H9 (cell line): ENCODE measurements around the gene SPOCK3. TPM values are rescaled to one million over a fixed set of nuclear protein-coding genes. Genes with fewer than 3 reads are reported as not detected.

ENCODE experiments used
- DNase-seq: peaks from one replicate; pipeline ENCODE4 v3.0.0-alpha.2; 2017
- H2AFZ ChIP-seq: one replicate; pipeline ENCODE4 v1.6.1; 2013; ENCODE audit warnings: mild to moderate bottlenecking, low read length, control low read depth, moderate library complexity
- H2AK5ac ChIP-seq: 2 replicates; pipeline ENCODE4 v1.6.1; 2013; ENCODE audit warnings: low read length, control low read depth, mixed read lengths; ENCODE audit not compliant: insufficient read length
- H2BK120ac ChIP-seq: one replicate; pipeline ENCODE4 v1.6.1; 2013; ENCODE audit warnings: low read depth, mild to moderate bottlenecking, low read length, control low read depth, inconsistent platforms; ENCODE audit not compliant: poor library complexity, severe bottlenecking
- H2BK12ac ChIP-seq: 2 replicates; pipeline ENCODE4 v1.6.1; 2013; ENCODE audit warnings: low read length, control low read depth, mixed read lengths, low read depth; ENCODE audit not compliant: insufficient read length
- H2BK15ac ChIP-seq: 2 replicates; pipeline ENCODE4 v1.6.1; 2013; ENCODE audit warnings: low read depth, low read length, control low read depth
- H2BK20ac ChIP-seq: one replicate; pipeline ENCODE4 v1.6.1; 2013; ENCODE audit warnings: low read depth, mild to moderate bottlenecking, low read length, control low read depth, inconsistent platforms; ENCODE audit not compliant: poor library complexity, severe bottlenecking
- H2BK5ac ChIP-seq: 2 replicates; pipeline ENCODE4 v1.6.1; 2013; ENCODE audit warnings: low read length, control low read depth, mixed read lengths; ENCODE audit not compliant: insufficient read length
- H3K14ac ChIP-seq: 2 replicates; pipeline ENCODE4 v1.6.1; 2013; ENCODE audit warnings: low read length, control low read depth; ENCODE audit not compliant: insufficient read depth
- H3K18ac ChIP-seq: 2 replicates; pipeline ENCODE4 v1.6.1; 2013; ENCODE audit warnings: low read depth, mild to moderate bottlenecking, mixed read lengths, low read length, control low read depth; ENCODE audit not compliant: insufficient read length
- H3K23ac ChIP-seq: 2 replicates; pipeline ENCODE4 v1.6.1; 2013; ENCODE audit warnings: low read length, control low read depth, mixed read lengths, low read depth; ENCODE audit not compliant: insufficient read length
- H3K23me2 ChIP-seq: 2 replicates; pipeline ENCODE4 v1.6.1; 2013; ENCODE audit warnings: low read depth, mild to moderate bottlenecking, mixed read lengths, low read length, control low read depth; ENCODE audit not compliant: insufficient read length, poor library complexity, severe bottlenecking
- H3K27ac ChIP-seq: 2 replicates; pipeline ENCODE4 v1.5.1; 2013; ENCODE audit warnings: low read length, control low read depth, mixed read lengths, low read depth; ENCODE audit not compliant: insufficient read length
- H3K27me3 ChIP-seq: 2 replicates; pipeline ENCODE4 v1.6.1; 2013; ENCODE audit warnings: low read length, control low read depth, inconsistent platforms; ENCODE audit not compliant: insufficient read depth
- H3K4ac ChIP-seq: 2 replicates; pipeline ENCODE4 v1.6.1; 2013; ENCODE audit warnings: low read depth, mild to moderate bottlenecking, control low read depth, inconsistent platforms, low read length, moderate library complexity
- H3K4me1 ChIP-seq: 2 replicates; pipeline ENCODE4 v1.6.1; 2013; ENCODE audit warnings: low read length, control low read depth, inconsistent platforms; ENCODE audit not compliant: insufficient read depth
- H3K4me2 ChIP-seq: 2 replicates; pipeline ENCODE4 v1.6.1; 2013; ENCODE audit warnings: low read length, control low read depth, mixed read lengths; ENCODE audit not compliant: insufficient read length, insufficient read depth
- H3K56ac ChIP-seq: 2 replicates; pipeline ENCODE4 v1.6.1; 2013; ENCODE audit warnings: low read depth, mild to moderate bottlenecking, mixed read lengths, low read length, control low read depth; ENCODE audit not compliant: insufficient read length
- H3K79me1 ChIP-seq: 2 replicates; pipeline ENCODE4 v1.6.1; 2013; ENCODE audit warnings: low read depth, mild to moderate bottlenecking, moderate library complexity, low read length, control low read depth, inconsistent platforms; ENCODE audit not compliant: insufficient read depth, poor library complexity, severe bottlenecking
- H3K79me2 ChIP-seq: 2 replicates; pipeline ENCODE4 v1.6.1; 2013; ENCODE audit warnings: low read length, control low read depth, inconsistent platforms; ENCODE audit not compliant: insufficient read depth
- H3K9ac ChIP-seq: 2 replicates; pipeline ENCODE4 v1.6.1; 2013; ENCODE audit warnings: low read length, control low read depth, mixed read lengths; ENCODE audit not compliant: insufficient read length; ENCODE audit errors: extremely low read depth
- H3K9me3 ChIP-seq: one replicate; pipeline ENCODE4 v1.6.1; 2013; ENCODE audit warnings: low read depth, low read length, inconsistent platforms; ENCODE audit not compliant: control insufficient read depth
- H3T11ph ChIP-seq: one replicate; pipeline ENCODE4 v1.6.1; 2013; ENCODE audit warnings: mild to moderate bottlenecking, low read length, control low read depth, inconsistent platforms
- H4K20me1 ChIP-seq: one replicate; pipeline ENCODE4 v1.6.1; 2013; ENCODE audit not compliant: control insufficient read depth, insufficient read length, insufficient read depth
- H4K5ac ChIP-seq: 2 replicates; pipeline ENCODE4 v1.6.1; 2013; ENCODE audit warnings: low read depth, mild to moderate bottlenecking, mixed read lengths, low read length, control low read depth; ENCODE audit not compliant: insufficient read length
- H4K8ac ChIP-seq: replicated peaks from 2 replicates; pipeline ENCODE4 v1.6.1; 2013; ENCODE audit warnings: low read length, control low read depth, mixed read lengths, low read depth; ENCODE audit not compliant: insufficient read length
- H4K91ac ChIP-seq: 2 replicates; pipeline ENCODE4 v1.6.1; 2013; ENCODE audit warnings: low read depth, mild to moderate bottlenecking, moderate library complexity, mixed read lengths, low read length, control low read depth; ENCODE audit not compliant: insufficient read length
- H3K27ac Mint-ChIP-seq, 3 experiments: 2 replicates in 2 of 3; 3 replicates in 1 of 3; pipeline ENCODE4 v1.8.0; 2020 to 2021; ENCODE audit warnings: mixed read lengths in 3 of 3, mild to moderate bottlenecking in 1 of 3, moderate library complexity in 1 of 3
- H3K27me3 Mint-ChIP-seq: 2 replicates; pipeline ENCODE4 v1.8.0; 2021; ENCODE audit warnings: low read depth, mild to moderate bottlenecking, moderate library complexity, mixed read lengths
- H3K36me3 Mint-ChIP-seq, 3 experiments: 2 replicates in 2 of 3; 3 replicates in 1 of 3; pipeline ENCODE4 v1.8.0; 2020 to 2021; ENCODE audit warnings: low read depth in 3 of 3, mixed read lengths in 3 of 3; ENCODE audit not compliant: insufficient read depth in 1 of 3
- H3K4me1 Mint-ChIP-seq, 2 experiments: 2 replicates each; pipeline ENCODE4 v1.8.0; 2020; ENCODE audit warnings: mixed read lengths in 2 of 2
- H3K4me3 Mint-ChIP-seq, 2 experiments: 2 replicates in 1 of 2; 3 replicates in 1 of 2; pipeline ENCODE4 v1.8.0; 2020 to 2021; ENCODE audit warnings: mild to moderate bottlenecking in 2 of 2, mixed read lengths in 2 of 2, moderate library complexity in 1 of 2
- H3K9me3 Mint-ChIP-seq, 2 experiments: 2 replicates in 1 of 2; 3 replicates in 1 of 2; pipeline ENCODE4 v1.8.0; 2020; ENCODE audit warnings: mild to moderate bottlenecking in 2 of 2, mixed read lengths in 2 of 2, moderate library complexity in 1 of 2
- CTCF ChIP-seq: fragments of 200-600 bp; sonication (generic); conservative IDR thresholded peaks from 3 replicates; pipeline ENCODE4 v1.8.0; 2021; ENCODE audit warnings: antibody characterized with exemption, mild to moderate bottlenecking
- WGBS: extraction: QIAGEN DNeasy Blood & Tissue Kit; methylation state at CpG from one replicate; pipeline ENCODE4 v1.1.7; 2013; ENCODE audit warnings: missing lambda C conversion rate, low lambda C conversion rate, mixed read lengths; ENCODE audit not compliant: insufficient read length; ENCODE audit errors: extremely low coverage; 5-methylcytosine and 5-hydroxymethylcytosine counted together
- total RNA-seq: library from RNA; stranded (reverse); gene quantifications from 2 replicates; pipeline ENCODE4 v1.2.1, GENCODE V29; 2021

Gene SPOCK3
- total RNA-seq, 1 experiment from 2014 or later, result 0.28 TPM

GRCh38 chr4:167003326-167003725 lies 231.0 kb downstream of the SPOCK3 start:
- H3K23ac ChIP-seq, result no peak overlapping the region
- H3K27me3 Mint-ChIP-seq, result no peaks in the 10 kb centered on the region
- no peak overlapping the region for H3K4ac ChIP-seq
- no peaks in the 10 kb centered on the region for H3K23me2 ChIP-seq
- no peak overlapping the region for H3K4me3 Mint-ChIP-seq
- no peak for DNase-seq
- no peaks in the 10 kb centered on the region for H3K4me1 ChIP-seq
- H4K8ac ChIP-seq, result no peak overlapping the region
- no peak overlapping the region for H2BK15ac ChIP-seq
- no peaks in the 10 kb centered on the region for H3K79me2 ChIP-seq
- H3K9ac ChIP-seq, result no peak overlapping the region
- no peak overlapping the region for H2AFZ ChIP-seq
- H3K36me3 Mint-ChIP-seq, result no peaks in the 10 kb centered on the region
- H3K14ac ChIP-seq, result no peak overlapping the region
- no peaks in the 10 kb centered on the region for H4K20me1 ChIP-seq
- no peak overlapping the region for H4K5ac ChIP-seq
- H2BK12ac ChIP-seq, result no peak overlapping the region
- no peaks in the 10 kb centered on the region for H3K9me3 ChIP-seq
- no peak overlapping the region for H3K27ac ChIP-seq
- H3K18ac ChIP-seq, result no peak overlapping the region
- no peak overlapping the region for H3K4me2 ChIP-seq
- no peak overlapping the region for H2AK5ac ChIP-seq
- no peak overlapping the region for H2BK120ac ChIP-seq
- TF ChIP-seq CTCF, result no peak
- no peaks in the 10 kb centered on the region for H3K79me1 ChIP-seq
- no peak overlapping the region for H4K91ac ChIP-seq
- H3T11ph ChIP-seq, result no peak overlapping the region
- H2BK5ac ChIP-seq, result no peak overlapping the region
- no peak overlapping the region for H2BK20ac ChIP-seq
- no peak overlapping the region for H3K27ac Mint-ChIP-seq
- no peaks in the 10 kb centered on the region for H3K4me1 Mint-ChIP-seq
- no peak overlapping the region for H3K56ac ChIP-seq
- H3K9me3 Mint-ChIP-seq, result no peaks in the 10 kb centered on the region
- WGBS, result no CpG with 5 or more reads among the region's 4 CpGs
- H3K27me3 ChIP-seq, result no peaks in the 10 kb centered on the region
